ENCODE measurements around the gene CNBP. TPM values are rescaled to one million over a fixed set of nuclear protein-coding genes. Genes with fewer than 3 reads are reported as not detected.

The CNBP gene
- total RNA-seq, 2 donors from 2014 or later: 308 to 459 TPM

DNA sequence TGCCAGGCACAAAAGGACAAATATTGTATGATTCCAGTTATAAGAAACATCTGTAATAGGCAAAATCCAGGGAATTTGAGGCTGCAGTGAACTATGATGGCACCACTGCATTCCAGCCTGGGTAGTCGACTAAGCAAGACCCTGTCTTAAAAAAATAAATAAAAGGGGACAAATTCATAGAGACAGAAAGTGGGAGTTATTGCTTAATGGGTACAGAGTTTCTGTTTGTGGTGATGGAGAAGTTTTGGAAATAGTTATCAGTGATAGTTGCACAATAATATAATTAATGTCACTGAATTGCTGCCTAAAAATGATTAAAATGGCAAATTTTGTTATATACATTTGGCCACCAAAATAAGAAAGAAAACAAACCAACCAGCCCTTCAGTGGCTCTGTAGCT, 27.6 kb upstream of the CNBP start:
- Histone ChIP-seq H3K9me3 (no peaks in the 10 kb centered on the region), H3K27me3 (replicated peaks; ENCODE audit: insufficient read depth) (no peaks in the 10 kb centered on the region), H3K4me3 (no peak overlapping the region), H3K4me1 (ENCODE audit: control insufficient read depth in 1 of 2, low read depth in 2 of 2) (peaks cover 0 to 4% of the 10 kb centered on the region in 2 donors), H3K36me3 (no peaks in the 10 kb centered on the region), H3K27ac (no peak overlapping the region)
- ATAC-seq (ENCODE audit: insufficient number of reproducible peaks, low FRiP score, low read depth) (no peak), DNase-seq (ENCODE audit: low spot score) (no peak)
- TF ChIP-seq, protein P1, sequence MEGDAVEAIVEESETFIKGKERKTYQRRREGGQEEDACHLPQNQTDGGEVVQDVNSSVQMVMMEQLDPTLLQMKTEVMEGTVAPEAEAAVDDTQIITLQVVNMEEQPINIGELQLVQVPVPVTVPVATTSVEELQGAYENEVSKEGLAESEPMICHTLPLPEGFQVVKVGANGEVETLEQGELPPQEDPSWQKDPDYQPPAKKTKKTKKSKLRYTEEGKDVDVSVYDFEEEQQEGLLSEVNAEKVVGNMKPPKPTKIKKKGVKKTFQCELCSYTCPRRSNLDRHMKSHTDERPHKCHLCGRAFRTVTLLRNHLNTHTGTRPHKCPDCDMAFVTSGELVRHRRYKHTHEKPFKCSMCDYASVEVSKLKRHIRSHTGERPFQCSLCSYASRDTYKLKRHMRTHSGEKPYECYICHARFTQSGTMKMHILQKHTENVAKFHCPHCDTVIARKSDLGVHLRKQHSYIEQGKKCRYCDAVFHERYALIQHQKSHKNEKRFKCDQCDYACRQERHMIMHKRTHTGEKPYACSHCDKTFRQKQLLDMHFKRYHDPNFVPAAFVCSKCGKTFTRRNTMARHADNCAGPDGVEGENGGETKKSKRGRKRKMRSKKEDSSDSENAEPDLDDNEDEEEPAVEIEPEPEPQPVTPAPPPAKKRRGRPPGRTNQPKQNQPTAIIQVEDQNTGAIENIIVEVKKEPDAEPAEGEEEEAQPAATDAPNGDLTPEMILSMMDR (IDR thresholded peaks at IDR 0.05): no peak

DNA sequence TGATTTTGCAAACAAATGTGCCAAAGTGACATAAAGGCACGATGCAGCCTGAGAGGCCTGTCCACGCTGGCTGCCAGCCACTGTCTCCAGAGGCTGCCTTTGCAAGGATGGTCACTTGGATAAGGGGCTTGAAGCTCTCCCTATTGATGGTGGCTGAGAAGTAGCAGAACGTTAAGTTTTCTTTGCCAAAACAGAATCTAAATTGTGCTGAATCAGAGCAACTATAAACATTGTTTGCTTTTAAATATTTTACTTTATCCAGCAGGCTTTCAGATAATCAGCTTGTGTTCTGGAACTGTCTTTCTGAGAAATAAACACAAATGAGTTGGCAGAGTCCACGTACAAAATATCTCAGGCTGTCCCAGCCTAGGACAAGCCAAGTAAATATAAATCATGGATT, 23.8 kb upstream of the CNBP start:
- Histone ChIP-seq H3K27ac (no peak overlapping the region), H3K4me1 (ENCODE audit: control insufficient read depth in 1 of 2, low read depth in 2 of 2) (peaks cover 0 to 4% of the 10 kb centered on the region in 2 donors), H3K36me3 (no peaks in the 10 kb centered on the region), H3K9me3 (no peaks in the 10 kb centered on the region), H3K27me3 (replicated peaks; ENCODE audit: insufficient read depth) (no peaks in the 10 kb centered on the region), H3K4me3 (no peak overlapping the region)
- TF ChIP-seq, protein P1 (IDR thresholded peaks at IDR 0.05): no peak
- DNase-seq (ENCODE audit: low spot score) (no peak), ATAC-seq (ENCODE audit: insufficient number of reproducible peaks, low FRiP score, low read depth) (no peak)

DNA sequence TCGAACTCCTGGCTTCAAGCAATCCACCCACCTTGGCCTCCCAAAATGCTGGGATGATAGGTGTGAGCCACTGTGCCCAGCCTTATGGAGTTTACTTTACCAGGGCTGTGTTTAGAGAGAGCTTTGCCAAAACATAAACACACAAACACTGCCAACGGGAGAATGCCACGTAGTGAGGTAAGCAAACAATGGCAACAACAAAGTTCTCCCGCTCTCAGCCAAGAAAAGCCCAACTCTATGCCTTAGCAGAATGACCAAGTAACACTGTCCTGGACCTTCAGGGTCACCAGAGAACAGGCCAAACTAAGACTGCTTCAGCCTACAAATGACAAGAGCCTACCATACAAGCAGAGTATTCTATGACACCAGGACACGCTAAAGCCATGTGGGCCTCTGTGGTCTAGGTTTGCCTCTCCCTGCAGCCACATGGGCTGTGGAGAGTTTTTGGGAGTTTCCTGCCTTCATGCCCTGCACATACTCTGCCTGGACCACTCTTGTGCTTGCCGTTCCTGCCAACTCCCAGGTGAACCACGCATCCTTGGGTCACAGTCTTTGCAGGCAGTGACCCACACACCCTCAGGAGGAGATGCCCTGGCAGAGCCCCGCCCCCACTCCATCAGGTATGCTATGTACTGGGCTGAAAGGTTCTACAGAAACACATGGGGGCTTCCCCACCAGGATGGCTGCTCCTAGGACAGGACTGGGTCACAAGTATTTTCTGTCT, 21.6 kb upstream of the CNBP start:
- Histone ChIP-seq H3K27ac (no peak overlapping the region), H3K36me3 (no peaks in the 10 kb centered on the region), H3K4me3 (no peak overlapping the region), H3K9me3 (no peaks in the 10 kb centered on the region), H3K4me1 (ENCODE audit: control insufficient read depth in 1 of 2, low read depth in 2 of 2) (no peaks in the 10 kb centered on the region), H3K27me3 (replicated peaks; ENCODE audit: insufficient read depth) (no peaks in the 10 kb centered on the region)
- ATAC-seq (ENCODE audit: insufficient number of reproducible peaks, low FRiP score, low read depth) (no peak), DNase-seq (ENCODE audit: low spot score) (no peak)
- TF ChIP-seq, protein P1 (IDR thresholded peaks at IDR 0.05): no peak

DNA sequence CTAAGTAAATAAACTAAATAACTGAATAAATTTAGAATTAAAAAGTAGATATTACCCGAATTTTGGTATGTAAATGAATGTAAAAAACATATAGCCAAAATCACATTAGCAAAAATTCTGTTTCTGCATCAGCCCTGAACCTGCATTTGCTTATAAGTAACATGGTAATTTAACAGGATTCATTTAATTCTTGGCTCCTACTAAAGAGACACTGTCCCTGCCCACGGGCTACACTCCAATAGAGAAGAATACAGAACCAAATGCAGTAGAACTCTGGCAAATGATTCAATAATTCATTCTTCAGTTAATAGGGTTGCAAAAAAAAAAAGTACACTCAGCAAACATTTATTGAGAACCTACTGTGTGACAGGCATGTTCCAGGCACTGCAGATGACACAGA, 20.8 kb upstream of the CNBP start:
- no peak overlapping the region for H3K27ac ChIP-seq
- H3K9me3 ChIP-seq: no peaks in the 10 kb centered on the region

DNA sequence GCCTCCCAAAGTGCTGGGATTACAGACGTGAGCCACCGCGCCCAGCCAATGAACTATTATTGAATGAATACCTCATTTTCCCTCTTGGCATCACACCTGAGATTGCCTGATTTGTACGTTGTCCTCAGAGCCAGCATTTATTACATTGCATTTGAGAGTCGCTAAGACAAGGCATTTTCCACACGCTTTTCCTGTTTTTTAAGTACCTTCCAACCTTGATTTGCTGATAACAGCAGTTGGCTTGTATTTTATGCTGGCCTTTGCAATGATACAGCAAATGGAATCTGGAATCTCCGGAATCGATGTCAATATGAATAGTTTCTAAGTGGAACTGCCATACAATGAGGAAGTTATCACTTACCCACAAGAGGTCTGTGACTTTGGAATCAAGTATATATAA, 15.7 kb upstream of the CNBP start:
- Histone ChIP-seq H3K4me3 (no peak overlapping the region), H3K27me3 (replicated peaks; ENCODE audit: insufficient read depth) (no peaks in the 10 kb centered on the region), H3K36me3 (no peaks in the 10 kb centered on the region), H3K9me3 (no peaks in the 10 kb centered on the region), H3K4me1 (ENCODE audit: control insufficient read depth in 1 of 2, low read depth in 2 of 2) (peaks cover 14 to 28% of the 10 kb centered on the region in 2 donors), H3K27ac (no peak overlapping the region)
- TF ChIP-seq, protein P1 (IDR thresholded peaks at IDR 0.05): no peak
- ATAC-seq (ENCODE audit: insufficient number of reproducible peaks, low FRiP score, low read depth) (no peak), DNase-seq (ENCODE audit: low spot score) (no peak)

More for the DNA sequence above, 20.8 kb upstream of the CNBP start:
- Histone ChIP-seq H3K27me3 (replicated peaks; ENCODE audit: insufficient read depth) (no peaks in the 10 kb centered on the region), H3K4me3 (no peak overlapping the region), H3K4me1 (ENCODE audit: control insufficient read depth in 1 of 2, low read depth in 2 of 2) (no peaks in the 10 kb centered on the region), H3K36me3 (no peaks in the 10 kb centered on the region)
- ATAC-seq (ENCODE audit: insufficient number of reproducible peaks, low FRiP score, low read depth) (no peak), DNase-seq (ENCODE audit: low spot score) (no peak)
- TF ChIP-seq, protein P1 (IDR thresholded peaks at IDR 0.05): no peak

Data from thoracic aorta (tissue), 2 donors.